ENCODE data around the gene SLC6A19. TPM values are rescaled to one million over a fixed set of nuclear protein-coding genes. Genes with fewer than 3 reads are reported as not detected.

Gene SLC6A19
- total and polyA plus RNA-seq, 9 of the 15 experiments (the other 6 are each of a cell fraction or from before 2014, with no cell fraction given) = 0.03 to 1.6 (median 0.59) TPM

DNA sequence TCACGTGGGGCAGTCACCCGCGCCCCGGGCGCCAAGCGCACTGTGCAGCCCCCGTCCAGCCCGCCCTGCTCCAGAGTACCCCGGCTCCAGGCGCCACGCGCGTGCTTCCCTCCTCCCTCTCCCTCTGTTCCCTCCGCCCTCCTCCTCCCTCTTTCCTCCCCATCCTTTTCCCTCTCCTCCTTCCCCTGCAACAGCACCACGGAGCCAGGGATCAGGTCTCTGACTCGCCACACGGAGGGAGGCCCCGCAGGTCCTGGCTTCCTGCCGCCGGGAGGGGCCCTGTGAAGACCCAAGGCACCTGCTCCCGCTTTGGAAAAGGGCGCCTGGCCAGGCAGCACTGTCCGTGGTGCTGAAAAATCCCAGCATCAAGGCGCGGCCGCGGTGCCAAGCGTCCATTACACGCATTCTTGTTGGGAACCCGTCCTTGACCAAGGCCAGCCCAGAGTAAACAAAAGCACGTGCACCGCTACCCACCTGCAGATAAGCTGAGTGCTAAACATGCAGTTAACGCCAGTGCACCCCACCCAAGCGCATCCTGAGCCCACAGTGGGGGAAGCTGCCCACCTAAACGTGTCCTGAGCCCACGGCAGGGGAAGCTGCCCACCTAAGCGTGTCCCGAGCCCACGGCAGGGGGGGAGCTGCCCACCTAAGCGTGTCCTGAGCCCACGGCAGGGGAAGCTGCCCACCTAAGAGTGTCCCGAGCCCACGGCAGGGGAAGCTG lies 45.5 kb downstream of the SLC6A19 start (continued):
- no peak for TF ChIP-seq ZKSCAN8 (CRISPR knock-in tag; IDR thresholded peaks at IDR 0.05)
- TF ChIP-seq, protein P1, sequence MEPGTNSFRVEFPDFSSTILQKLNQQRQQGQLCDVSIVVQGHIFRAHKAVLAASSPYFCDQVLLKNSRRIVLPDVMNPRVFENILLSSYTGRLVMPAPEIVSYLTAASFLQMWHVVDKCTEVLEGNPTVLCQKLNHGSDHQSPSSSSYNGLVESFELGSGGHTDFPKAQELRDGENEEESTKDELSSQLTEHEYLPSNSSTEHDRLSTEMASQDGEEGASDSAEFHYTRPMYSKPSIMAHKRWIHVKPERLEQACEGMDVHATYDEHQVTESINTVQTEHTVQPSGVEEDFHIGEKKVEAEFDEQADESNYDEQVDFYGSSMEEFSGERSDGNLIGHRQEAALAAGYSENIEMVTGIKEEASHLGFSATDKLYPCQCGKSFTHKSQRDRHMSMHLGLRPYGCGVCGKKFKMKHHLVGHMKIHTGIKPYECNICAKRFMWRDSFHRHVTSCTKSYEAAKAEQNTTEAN (CRISPR knock-in tag; IDR thresholded peaks at IDR 0.05) = no peak
- TF ChIP-seq NFIC (IDR thresholded peaks at IDR 0.05) = peak; percentile 75
- TF ChIP-seq, protein P2, sequence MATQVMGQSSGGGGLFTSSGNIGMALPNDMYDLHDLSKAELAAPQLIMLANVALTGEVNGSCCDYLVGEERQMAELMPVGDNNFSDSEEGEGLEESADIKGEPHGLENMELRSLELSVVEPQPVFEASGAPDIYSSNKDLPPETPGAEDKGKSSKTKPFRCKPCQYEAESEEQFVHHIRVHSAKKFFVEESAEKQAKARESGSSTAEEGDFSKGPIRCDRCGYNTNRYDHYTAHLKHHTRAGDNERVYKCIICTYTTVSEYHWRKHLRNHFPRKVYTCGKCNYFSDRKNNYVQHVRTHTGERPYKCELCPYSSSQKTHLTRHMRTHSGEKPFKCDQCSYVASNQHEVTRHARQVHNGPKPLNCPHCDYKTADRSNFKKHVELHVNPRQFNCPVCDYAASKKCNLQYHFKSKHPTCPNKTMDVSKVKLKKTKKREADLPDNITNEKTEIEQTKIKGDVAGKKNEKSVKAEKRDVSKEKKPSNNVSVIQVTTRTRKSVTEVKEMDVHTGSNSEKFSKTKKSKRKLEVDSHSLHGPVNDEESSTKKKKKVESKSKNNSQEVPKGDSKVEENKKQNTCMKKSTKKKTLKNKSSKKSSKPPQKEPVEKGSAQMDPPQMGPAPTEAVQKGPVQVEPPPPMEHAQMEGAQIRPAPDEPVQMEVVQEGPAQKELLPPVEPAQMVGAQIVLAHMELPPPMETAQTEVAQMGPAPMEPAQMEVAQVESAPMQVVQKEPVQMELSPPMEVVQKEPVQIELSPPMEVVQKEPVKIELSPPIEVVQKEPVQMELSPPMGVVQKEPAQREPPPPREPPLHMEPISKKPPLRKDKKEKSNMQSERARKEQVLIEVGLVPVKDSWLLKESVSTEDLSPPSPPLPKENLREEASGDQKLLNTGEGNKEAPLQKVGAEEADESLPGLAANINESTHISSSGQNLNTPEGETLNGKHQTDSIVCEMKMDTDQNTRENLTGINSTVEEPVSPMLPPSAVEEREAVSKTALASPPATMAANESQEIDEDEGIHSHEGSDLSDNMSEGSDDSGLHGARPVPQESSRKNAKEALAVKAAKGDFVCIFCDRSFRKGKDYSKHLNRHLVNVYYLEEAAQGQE (IDR thresholded peaks at IDR 0.05; ENCODE audit: borderline replicate concordance) = peak; percentile 99
- TF ChIP-seq, protein P2 (CRISPR knock-in tag; IDR thresholded peaks at IDR 0.05; ENCODE audit: low read depth) = peak; percentile 98
- TF ChIP-seq ZNF263 (CRISPR knock-in tag; IDR thresholded peaks at IDR 0.05; ENCODE audit: borderline replicate concordance) = peak; percentile 59; the same call in 1 of the 2 replicates
- TF ChIP-seq, protein P3, sequence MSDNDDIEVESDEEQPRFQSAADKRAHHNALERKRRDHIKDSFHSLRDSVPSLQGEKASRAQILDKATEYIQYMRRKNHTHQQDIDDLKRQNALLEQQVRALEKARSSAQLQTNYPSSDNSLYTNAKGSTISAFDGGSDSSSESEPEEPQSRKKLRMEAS (CRISPR knock-in tag; IDR thresholded peaks at IDR 0.05) = peak; percentile 46; the same call in 1 of the 2 replicates
- TF ChIP-seq MIER1 (IDR thresholded peaks at IDR 0.05; ENCODE audit: low read depth) = peak; percentile 98
- TF ChIP-seq MAZ (CRISPR knock-in tag; conservative IDR thresholded peaks at IDR 0.05 in 1 of 2, IDR thresholded peaks at IDR 0.05 in 1 of 2) = peak in 1 of 2 experiments; percentile 67; a peak in 2 of 4 replicates
- peak; percentile 54; the same call in 1 of the 2 replicates for TF ChIP-seq HDAC2 (IDR thresholded peaks at IDR 0.05)
- no peak for TF ChIP-seq DNMT1 (IDR thresholded peaks at IDR 0.05)
- TF ChIP-seq, protein P4, sequence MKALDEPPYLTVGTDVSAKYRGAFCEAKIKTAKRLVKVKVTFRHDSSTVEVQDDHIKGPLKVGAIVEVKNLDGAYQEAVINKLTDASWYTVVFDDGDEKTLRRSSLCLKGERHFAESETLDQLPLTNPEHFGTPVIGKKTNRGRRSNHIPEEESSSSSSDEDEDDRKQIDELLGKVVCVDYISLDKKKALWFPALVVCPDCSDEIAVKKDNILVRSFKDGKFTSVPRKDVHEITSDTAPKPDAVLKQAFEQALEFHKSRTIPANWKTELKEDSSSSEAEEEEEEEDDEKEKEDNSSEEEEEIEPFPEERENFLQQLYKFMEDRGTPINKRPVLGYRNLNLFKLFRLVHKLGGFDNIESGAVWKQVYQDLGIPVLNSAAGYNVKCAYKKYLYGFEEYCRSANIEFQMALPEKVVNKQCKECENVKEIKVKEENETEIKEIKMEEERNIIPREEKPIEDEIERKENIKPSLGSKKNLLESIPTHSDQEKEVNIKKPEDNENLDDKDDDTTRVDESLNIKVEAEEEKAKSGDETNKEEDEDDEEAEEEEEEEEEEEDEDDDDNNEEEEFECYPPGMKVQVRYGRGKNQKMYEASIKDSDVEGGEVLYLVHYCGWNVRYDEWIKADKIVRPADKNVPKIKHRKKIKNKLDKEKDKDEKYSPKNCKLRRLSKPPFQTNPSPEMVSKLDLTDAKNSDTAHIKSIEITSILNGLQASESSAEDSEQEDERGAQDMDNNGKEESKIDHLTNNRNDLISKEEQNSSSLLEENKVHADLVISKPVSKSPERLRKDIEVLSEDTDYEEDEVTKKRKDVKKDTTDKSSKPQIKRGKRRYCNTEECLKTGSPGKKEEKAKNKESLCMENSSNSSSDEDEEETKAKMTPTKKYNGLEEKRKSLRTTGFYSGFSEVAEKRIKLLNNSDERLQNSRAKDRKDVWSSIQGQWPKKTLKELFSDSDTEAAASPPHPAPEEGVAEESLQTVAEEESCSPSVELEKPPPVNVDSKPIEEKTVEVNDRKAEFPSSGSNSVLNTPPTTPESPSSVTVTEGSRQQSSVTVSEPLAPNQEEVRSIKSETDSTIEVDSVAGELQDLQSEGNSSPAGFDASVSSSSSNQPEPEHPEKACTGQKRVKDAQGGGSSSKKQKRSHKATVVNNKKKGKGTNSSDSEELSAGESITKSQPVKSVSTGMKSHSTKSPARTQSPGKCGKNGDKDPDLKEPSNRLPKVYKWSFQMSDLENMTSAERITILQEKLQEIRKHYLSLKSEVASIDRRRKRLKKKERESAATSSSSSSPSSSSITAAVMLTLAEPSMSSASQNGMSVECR (CRISPR knock-in tag; IDR thresholded peaks at IDR 0.05) = 0 out of 2 replicates have a peak, but pooled peaks have one; percentile 23

All from K562 (cell line).